Endodermal cell (in vitro differentiated cells): ENCODE measurements around the gene MAPK8IP1. TPM values are rescaled to one million over a fixed set of nuclear protein-coding genes. Genes with fewer than 3 reads are reported as not detected.

Experiments used
- DNase-seq: peaks from one replicate; pipeline ENCODE4 v3.0.0-alpha.2; 2017
- H3K27ac ChIP-seq: 2 replicates; pipeline ENCODE4 v1.5.1; 2013; ENCODE audit warnings: mild to moderate bottlenecking, low read depth, low read length, moderate library complexity
- H3K27me3 ChIP-seq: 2 replicates; pipeline ENCODE4 v1.6.1; 2013; ENCODE audit warnings: mild to moderate bottlenecking, low read length, moderate library complexity; ENCODE audit not compliant: insufficient read depth, control insufficient read depth, poor library complexity, severe bottlenecking
- H3K36me3 ChIP-seq: 2 replicates; pipeline ENCODE4 v1.7.0; 2013; ENCODE audit warnings: mild to moderate bottlenecking, low read length, moderate library complexity; ENCODE audit not compliant: control insufficient read depth, insufficient read depth
- H3K4me1 ChIP-seq: one replicate; pipeline ENCODE4 v1.7.0; 2013; ENCODE audit warnings: low read length; ENCODE audit not compliant: control insufficient read depth, insufficient read depth
- H3K4me3 ChIP-seq: 2 replicates; pipeline ENCODE4 v1.5.1; 2013; ENCODE audit warnings: mild to moderate bottlenecking, low read length, moderate library complexity
- H3K9ac ChIP-seq: 2 replicates; pipeline ENCODE4 v1.6.1; 2013; ENCODE audit warnings: mild to moderate bottlenecking, low read length, moderate library complexity; ENCODE audit not compliant: poor library complexity, severe bottlenecking; ENCODE audit errors: extremely low read depth
- H3K9me3 ChIP-seq: 2 replicates; pipeline ENCODE4 v1.6.1; 2013; ENCODE audit warnings: mild to moderate bottlenecking, low read length, moderate library complexity; ENCODE audit not compliant: control insufficient read depth
- H3K27ac Mint-ChIP-seq: 2 replicates; pipeline ENCODE4 v1.8.0; 2020; ENCODE audit warnings: mixed read lengths
- H3K27me3 Mint-ChIP-seq: 2 replicates; pipeline ENCODE4 v1.8.0; 2021; ENCODE audit warnings: mild to moderate bottlenecking, mixed read lengths; ENCODE audit not compliant: insufficient read depth
- H3K36me3 Mint-ChIP-seq: 2 replicates; pipeline ENCODE4 v1.8.0; 2020; ENCODE audit warnings: low read depth, mixed read lengths
- H3K4me1 Mint-ChIP-seq: 2 replicates; pipeline ENCODE4 v1.8.0; 2020; ENCODE audit warnings: mixed read lengths
- H3K4me3 Mint-ChIP-seq: 2 replicates; pipeline ENCODE4 v1.8.0; 2020; ENCODE audit warnings: mild to moderate bottlenecking, moderate library complexity, mixed read lengths
- H3K9me3 Mint-ChIP-seq: 2 replicates; pipeline ENCODE4 v1.8.0; 2020; ENCODE audit warnings: mild to moderate bottlenecking, mixed read lengths
- CTCF ChIP-seq: fragments of 200-600 bp; sonication (generic); conservative IDR thresholded peaks from 2 replicates; pipeline ENCODE4 v1.5.0; 2021; ENCODE audit warnings: antibody characterized with exemption, mild to moderate bottlenecking
- WGBS, 2 experiments: methylation state at CpG; one replicate each; pipeline versions ENCODE4 v1.1.5 to v1.1.7; 2013; ENCODE audit warnings: missing lambda C conversion rate in 2 of 2, mixed read lengths in 1 of 2; ENCODE audit not compliant: insufficient coverage in 1 of 2, insufficient read length in 1 of 2; 5-methylcytosine and 5-hydroxymethylcytosine counted together
- total RNA-seq, 2 donors: library from RNA; stranded (reverse); fragmentation: NEBNext Ultra II Directional in 1 of 2; extraction: Animal tissue kit (Norgen Biotek cat#: 25700) in 1 of 2; gene quantifications; 2 replicates in 1 of 2; 3 replicates in 1 of 2; pipeline ENCODE4 v1.2.1, GENCODE V29; 2021

The MAPK8IP1 gene
- total RNA-seq, 2 donors from 2014 or later: 11.2 to 12.8 TPM

DNA sequence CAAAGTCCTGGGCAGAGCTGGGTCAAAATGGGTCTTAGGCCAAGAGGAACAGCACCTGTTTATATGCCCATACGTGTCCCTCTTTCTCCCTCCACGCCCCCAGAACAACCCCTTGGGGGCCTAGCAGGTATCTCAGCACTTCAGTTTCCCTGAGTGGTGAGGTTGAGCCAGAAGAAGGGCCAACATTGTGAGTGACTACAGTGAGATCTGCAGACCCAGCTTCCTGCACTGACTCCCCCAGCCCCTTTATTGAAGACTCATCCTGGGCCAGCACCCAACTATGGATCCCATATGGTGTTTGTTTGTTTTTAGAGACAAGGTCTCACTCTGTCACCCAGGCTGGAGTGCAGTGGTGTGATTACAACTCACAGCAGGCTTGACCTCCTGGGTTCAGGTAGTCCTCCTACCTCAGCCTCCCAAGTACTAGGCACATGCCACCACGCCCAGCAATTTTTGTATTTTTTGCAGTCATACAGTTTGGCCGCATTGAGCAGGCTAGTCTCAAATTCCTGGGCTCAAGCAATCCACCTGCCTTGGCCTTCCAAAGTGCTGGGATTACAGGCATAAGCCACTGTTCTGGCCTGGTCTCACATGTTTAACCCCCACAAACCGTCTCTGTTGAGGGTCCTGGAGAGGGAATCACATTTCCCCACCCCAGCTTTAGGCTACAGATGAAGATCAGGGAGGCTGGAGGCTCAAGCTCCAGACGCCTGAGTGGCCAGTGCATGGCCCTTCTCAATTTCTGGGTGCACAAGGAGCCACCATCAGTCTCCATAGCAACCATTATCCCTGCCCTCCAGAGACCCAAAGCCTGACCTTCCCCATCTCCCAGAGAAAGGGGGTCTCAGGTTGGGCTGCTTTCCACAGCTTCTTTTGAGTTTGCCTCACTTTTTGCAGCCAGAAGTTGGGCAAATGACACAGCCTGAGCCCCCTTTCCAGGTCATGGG, 35.4 kb downstream of the MAPK8IP1 start:
- peaks cover 35% of the 10 kb centered on the region for H3K27me3 ChIP-seq
- H3K4me1 ChIP-seq: peaks cover 2% of the 10 kb centered on the region
- H3K4me1 Mint-ChIP-seq: peaks cover 25% of the 10 kb centered on the region
- H3K36me3 Mint-ChIP-seq: peaks cover 6% of the 10 kb centered on the region
- no peaks in the 10 kb centered on the region for H3K9me3 Mint-ChIP-seq
- peak overlapping the region; percentile 91 for H3K27ac Mint-ChIP-seq
- peaks cover 21% of the 10 kb centered on the region for H3K27me3 Mint-ChIP-seq
- TF ChIP-seq CTCF: no peak
- no peaks in the 10 kb centered on the region for H3K9me3 ChIP-seq
- peak overlapping the region; percentile 55 for H3K4me3 Mint-ChIP-seq
- H3K9ac ChIP-seq: no peak overlapping the region
- DNase-seq: no peak
- no peak overlapping the region for H3K27ac ChIP-seq
- H3K36me3 ChIP-seq: no peaks in the 10 kb centered on the region
- WGBS, 2 experiments: 89 to 90% methylated on average over 5 to 6 of the region's 6 CpGs
- no peak overlapping the region for H3K4me3 ChIP-seq

GRCh38 chr11:45921561-45922424, 36.3 kb downstream of the MAPK8IP1 start:
- peak overlapping the region; percentile 64 for H3K4me3 ChIP-seq
- H3K27ac Mint-ChIP-seq: peak overlapping the region; percentile 26
- no peaks in the 10 kb centered on the region for H3K9me3 Mint-ChIP-seq
- H3K27me3 Mint-ChIP-seq: peaks cover 21% of the 10 kb centered on the region
- no peaks in the 10 kb centered on the region for H3K36me3 ChIP-seq
- WGBS, 2 experiments: 5% methylated on average over 11 to 52 of the region's 54 CpGs
- DNase-seq: peak; percentile 97
- peaks cover 2% of the 10 kb centered on the region for H3K4me1 ChIP-seq
- H3K27ac ChIP-seq: no peak overlapping the region
- peak overlapping the region; percentile 53 for H3K9ac ChIP-seq
- H3K4me3 Mint-ChIP-seq: peak overlapping the region; percentile 55
- H3K36me3 Mint-ChIP-seq: peaks cover 2% of the 10 kb centered on the region
- peaks cover 25% of the 10 kb centered on the region for H3K4me1 Mint-ChIP-seq
- peaks cover 35% of the 10 kb centered on the region for H3K27me3 ChIP-seq
- H3K9me3 ChIP-seq: no peaks in the 10 kb centered on the region
- TF ChIP-seq CTCF: no peak

GRCh38 chr11:45922425-45923082, 37.1 kb downstream of the MAPK8IP1 start, which contains the start of gene LARGE2:
LARGE2 (plus strand) TSS chr11:45922656; CDS start chr11:45922883, 227 bp downstream.
- peaks cover 21% of the 10 kb centered on the region for H3K27me3 Mint-ChIP-seq
- 0 to 1% methylated on average over 22 to 73 of the region's 73 CpGs for WGBS, 2 experiments
- peak within 1 kb of the TSS; percentile 75 for H3K27ac Mint-ChIP-seq
- peak; percentile 93 for DNase-seq
- H3K4me1 ChIP-seq: peaks cover 2% of the 10 kb centered on the region
- peaks cover 2% of the 10 kb centered on the region for H3K36me3 Mint-ChIP-seq
- no peaks in the 10 kb centered on the region for H3K9me3 ChIP-seq
- H3K36me3 ChIP-seq: no peaks in the 10 kb centered on the region
- H3K4me3 ChIP-seq: peak within 1 kb of the TSS; percentile 64
- peaks cover 35% of the 10 kb centered on the region for H3K27me3 ChIP-seq
- H3K9me3 Mint-ChIP-seq: no peaks in the 10 kb centered on the region
- TF ChIP-seq CTCF: no peak
- peak within 1 kb of the TSS; percentile 67 for H3K4me3 Mint-ChIP-seq
- no peak within 1 kb of the TSS for H3K27ac ChIP-seq
- peaks cover 25% of the 10 kb centered on the region for H3K4me1 Mint-ChIP-seq
- peak within 1 kb of the TSS; percentile 53 for H3K9ac ChIP-seq
